Measurements from ENCODE around the gene CWC25.
A peak's percentile ranks its signal among the peaks of the same experiment; 100 is the strongest.

- peak in 1 of 2 experiments; percentile 41; a peak in 2 of 4 replicates for TF ChIP-seq CTCF (conservative IDR thresholded peaks at IDR 0.05; ENCODE audit: low read depth in 2 of 2)
- no peak for TF ChIP-seq EZH2phosphoT487 (IDR thresholded peaks at IDR 0.05; ENCODE audit: unreplicated experiment)
- TF ChIP-seq REST (IDR thresholded peaks at IDR 0.05; ENCODE audit: unreplicated experiment) = no peak
- TF ChIP-seq POLR2AphosphoS5 (IDR thresholded peaks at IDR 0.05; ENCODE audit: low read depth) = no peak
- TF ChIP-seq NANOG (IDR thresholded peaks at IDR 0.05; ENCODE audit: borderline replicate concordance) = no peak
- TF ChIP-seq EZH2 (IDR thresholded peaks at IDR 0.05; ENCODE audit: low read depth, unreplicated experiment) = no peak
- 0 out of 2 replicates have a peak, but pooled peaks have one; percentile 13 for TF ChIP-seq CREB1 (CRISPR knock-in tag; IDR thresholded peaks at IDR 0.05; ENCODE audit: low read depth)
- no peak for TF ChIP-seq ZNF114 (CRISPR knock-in tag; IDR thresholded peaks at IDR 0.05)
- TF ChIP-seq ETS1 (IDR thresholded peaks at IDR 0.05) = no peak
These were observed 46.3 kb upstream of the CWC25 start for GRCh38 chr17:38871247-38872015.

All from GM23338 (cell line).